ENCODE data around the gene EMC10. TPM values are rescaled to one million over a fixed set of nuclear protein-coding genes. Genes with fewer than 3 reads are reported as not detected.

Gene EMC10
- total RNA-seq, 2 experiments from 2014 or later: 39.1 to 44.4 TPM

- TF ChIP-seq, protein P1, sequence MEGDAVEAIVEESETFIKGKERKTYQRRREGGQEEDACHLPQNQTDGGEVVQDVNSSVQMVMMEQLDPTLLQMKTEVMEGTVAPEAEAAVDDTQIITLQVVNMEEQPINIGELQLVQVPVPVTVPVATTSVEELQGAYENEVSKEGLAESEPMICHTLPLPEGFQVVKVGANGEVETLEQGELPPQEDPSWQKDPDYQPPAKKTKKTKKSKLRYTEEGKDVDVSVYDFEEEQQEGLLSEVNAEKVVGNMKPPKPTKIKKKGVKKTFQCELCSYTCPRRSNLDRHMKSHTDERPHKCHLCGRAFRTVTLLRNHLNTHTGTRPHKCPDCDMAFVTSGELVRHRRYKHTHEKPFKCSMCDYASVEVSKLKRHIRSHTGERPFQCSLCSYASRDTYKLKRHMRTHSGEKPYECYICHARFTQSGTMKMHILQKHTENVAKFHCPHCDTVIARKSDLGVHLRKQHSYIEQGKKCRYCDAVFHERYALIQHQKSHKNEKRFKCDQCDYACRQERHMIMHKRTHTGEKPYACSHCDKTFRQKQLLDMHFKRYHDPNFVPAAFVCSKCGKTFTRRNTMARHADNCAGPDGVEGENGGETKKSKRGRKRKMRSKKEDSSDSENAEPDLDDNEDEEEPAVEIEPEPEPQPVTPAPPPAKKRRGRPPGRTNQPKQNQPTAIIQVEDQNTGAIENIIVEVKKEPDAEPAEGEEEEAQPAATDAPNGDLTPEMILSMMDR (conservative IDR thresholded peaks at IDR 0.05; ENCODE audit: low read length): no peak
- TF ChIP-seq EZH2phosphoT487 (IDR thresholded peaks at IDR 0.05; ENCODE audit: borderline replicate concordance, low read depth, low read length): no peak
- Histone ChIP-seq H4K20me1 (ENCODE audit: insufficient read depth, low read length) (no peaks in the 10 kb centered on the region), H3K9me3 (ENCODE audit: low read length) (no peaks in the 10 kb centered on the region), H3K27ac (ENCODE audit: low read depth, low read length, poor library complexity, severe bottlenecking) (no peak overlapping the region), H3K9me2 (ENCODE audit: insufficient read depth, low read length) (no peaks in the 10 kb centered on the region), H3K4me2 (ENCODE audit: low read length) (no peak overlapping the region), H3K4me3 (ENCODE audit: low read depth, low read length, poor library complexity, severe bottlenecking) (no peak overlapping the region), H3K36me3 (ENCODE audit: insufficient read depth, low read length) (peaks cover 4% of the 10 kb centered on the region; the same call in 1 of the 2 replicates), H3K79me2 (ENCODE audit: insufficient read depth, low read depth, low read length) (no peaks in the 10 kb centered on the region), H2AFZ (ENCODE audit: low read length) (no peak overlapping the region), H3K4me1 (ENCODE audit: insufficient read depth, low read length, poor library complexity, severe bottlenecking) (no peaks in the 10 kb centered on the region)
- no peak for DNase-seq (ENCODE audit: low spot score)
- intact Hi-C loops (cut with micrococcal nuclease; ENCODE audit: unreplicated experiment): no loop called here
- no TSS peak for BruUV-seq (replicated peaks)
- ChIA-PET CTCF (ENCODE audit: unreplicated experiment) (no interaction called here), POLR2A (no interaction called here)
Measured at GRCh38 chr19:50449236-50449899, 26.9 kb upstream of the EMC10 start.

DNA sequence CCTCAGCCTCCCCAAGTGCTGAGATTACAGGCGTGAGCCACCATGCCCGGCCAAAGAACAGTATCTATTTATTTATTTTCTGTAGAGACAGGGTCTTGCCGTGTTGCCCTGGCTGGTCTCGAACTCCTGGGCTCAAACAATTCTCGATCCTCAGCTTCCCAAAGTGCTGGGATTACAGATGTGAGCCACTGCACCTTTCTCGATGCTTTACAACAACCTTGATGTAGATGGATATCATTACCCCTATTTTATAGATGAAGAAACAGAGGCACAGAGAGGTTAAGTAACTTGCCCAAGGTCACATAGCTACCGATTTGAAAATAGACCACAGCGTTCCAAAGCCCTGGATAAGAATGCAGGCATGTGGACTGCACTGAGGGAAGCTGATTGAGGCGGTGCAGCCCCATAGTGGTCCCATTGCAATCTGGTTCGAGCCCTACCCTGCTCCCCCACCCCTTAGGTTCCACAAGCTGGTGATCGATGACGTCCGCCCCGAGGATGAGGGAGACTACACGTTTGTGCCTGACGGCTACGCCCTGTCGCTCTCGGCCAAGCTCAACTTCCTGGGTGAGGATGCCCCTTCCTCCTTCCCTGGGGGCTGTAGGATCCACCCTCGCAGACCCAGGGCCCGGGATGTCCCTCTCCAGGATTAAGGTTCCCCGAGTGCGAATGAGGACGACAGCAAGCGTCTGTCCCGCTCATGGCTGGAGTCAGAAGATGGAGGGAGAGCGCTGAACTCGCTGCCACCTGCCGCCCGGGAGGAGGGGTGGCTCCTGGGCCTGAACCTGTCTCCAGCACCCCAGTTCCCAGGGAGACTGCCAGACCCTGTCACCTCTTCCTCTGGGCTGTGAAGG is 25.7 kb upstream of the EMC10 start:
- Histone ChIP-seq H3K9me3 (ENCODE audit: low read length) (no peaks in the 10 kb centered on the region), H4K20me1 (ENCODE audit: insufficient read depth, low read length) (no peaks in the 10 kb centered on the region), H3K4me1 (ENCODE audit: insufficient read depth, low read length, poor library complexity, severe bottlenecking) (no peaks in the 10 kb centered on the region), H3K4me2 (ENCODE audit: low read length) (no peak overlapping the region), H3K79me2 (ENCODE audit: insufficient read depth, low read depth, low read length) (no peaks in the 10 kb centered on the region), H3K9me2 (ENCODE audit: insufficient read depth, low read length) (no peaks in the 10 kb centered on the region), H3K4me3 (ENCODE audit: low read depth, low read length, poor library complexity, severe bottlenecking) (no peak overlapping the region), H3K27ac (ENCODE audit: low read depth, low read length, poor library complexity, severe bottlenecking) (no peak overlapping the region), H3K36me3 (ENCODE audit: insufficient read depth, low read length) (peaks cover 4% of the 10 kb centered on the region; the same call in 1 of the 2 replicates), H2AFZ (ENCODE audit: low read length) (no peak overlapping the region)
- CTCF ChIA-PET (ENCODE audit: unreplicated experiment): interaction anchor here (0.5 kb wide), 1 partner anchor 10 kb away, joined by 3 read pairs; no protein-coding TSS in a partner anchor
- TF ChIP-seq, protein P1 (conservative IDR thresholded peaks at IDR 0.05; ENCODE audit: low read length): no peak
- no peak for TF ChIP-seq EZH2phosphoT487 (IDR thresholded peaks at IDR 0.05; ENCODE audit: borderline replicate concordance, low read depth, low read length)
- POLR2A ChIA-PET: no interaction called here
- DNase-seq (ENCODE audit: low spot score): no peak
- intact Hi-C loops (cut with micrococcal nuclease; ENCODE audit: unreplicated experiment): no loop called here
- BruUV-seq (replicated peaks): no TSS peak

DNA sequence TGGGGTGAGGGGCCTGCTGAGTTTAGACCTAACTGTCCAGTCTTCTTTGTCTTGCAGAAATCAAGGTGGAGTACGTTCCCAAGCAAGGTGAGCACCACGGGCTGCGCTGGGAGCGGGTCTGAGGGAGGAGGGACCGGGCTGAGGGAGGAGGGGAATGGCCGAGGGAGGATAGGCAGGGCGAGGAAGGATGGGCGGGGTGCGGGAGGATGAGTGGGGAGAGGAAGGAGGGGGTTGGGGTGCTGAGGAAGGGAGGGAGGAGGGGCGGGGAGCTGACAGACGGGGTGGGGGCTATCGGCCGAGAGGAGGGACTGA is 25.1 kb upstream of the EMC10 start:
- no peak for DNase-seq (ENCODE audit: low spot score)
- no peaks in the 10 kb centered on the region for H3K9me2 ChIP-seq (ENCODE audit: insufficient read depth, low read length)
- no peaks in the 10 kb centered on the region for H3K9me3 ChIP-seq (ENCODE audit: low read length)
- H4K20me1 ChIP-seq (ENCODE audit: insufficient read depth, low read length): no peaks in the 10 kb centered on the region
- H3K27ac ChIP-seq (ENCODE audit: low read depth, low read length, poor library complexity, severe bottlenecking): no peak overlapping the region
- H3K4me3 ChIP-seq (ENCODE audit: low read depth, low read length, poor library complexity, severe bottlenecking): no peak overlapping the region
- no peaks in the 10 kb centered on the region for H3K79me2 ChIP-seq (ENCODE audit: insufficient read depth, low read depth, low read length)
- no peak overlapping the region for H3K4me2 ChIP-seq (ENCODE audit: low read length)
- TF ChIP-seq, protein P1 (conservative IDR thresholded peaks at IDR 0.05; ENCODE audit: low read length): no peak
- no peak for TF ChIP-seq EZH2phosphoT487 (IDR thresholded peaks at IDR 0.05; ENCODE audit: borderline replicate concordance, low read depth, low read length)
- intact Hi-C loops (cut with micrococcal nuclease; ENCODE audit: unreplicated experiment): no loop called here
- no peaks in the 10 kb centered on the region for H3K4me1 ChIP-seq (ENCODE audit: insufficient read depth, low read length, poor library complexity, severe bottlenecking)
- H3K36me3 ChIP-seq (ENCODE audit: insufficient read depth, low read length): peaks cover 4% of the 10 kb centered on the region; the same call in 1 of the 2 replicates
- no TSS peak for BruUV-seq (replicated peaks)
- no peak overlapping the region for H2AFZ ChIP-seq (ENCODE audit: low read length)
- ChIA-PET CTCF (ENCODE audit: unreplicated experiment) (no interaction called here), POLR2A (no interaction called here)
